Measurements from ENCODE around the gene MTERF4.

GRCh38 chr2:241112046-241112445 is 10.0 kb upstream of the MTERF4 start:
- TF ChIP-seq ZFP3 (CRISPR knock-in tag; IDR thresholded peaks at IDR 0.05): no peak
- no peak for TF ChIP-seq PATZ1 (CRISPR knock-in tag; IDR thresholded peaks at IDR 0.05; ENCODE audit: borderline replicate concordance)
- no peak for TF ChIP-seq ZC3H10 (CRISPR knock-in tag; IDR thresholded peaks at IDR 0.05)
- TF ChIP-seq POU6F1 (CRISPR knock-in tag; IDR thresholded peaks at IDR 0.05; ENCODE audit: borderline replicate concordance, low read depth): no peak
- TF ChIP-seq SNAI2 (CRISPR knock-in tag; IDR thresholded peaks at IDR 0.05): no peak
- TF ChIP-seq RARB (CRISPR knock-in tag; IDR thresholded peaks at IDR 0.05): no peak
- TF ChIP-seq CREB5 (CRISPR knock-in tag; IDR thresholded peaks at IDR 0.05; ENCODE audit: low read depth): no peak
- no peak for TF ChIP-seq TCF4 (CRISPR knock-in tag; IDR thresholded peaks at IDR 0.05; ENCODE audit: borderline replicate concordance)
